Upper lobe of left lung (tissue), 6 donors: ENCODE measurements around the gene C1QTNF5. TPM values are rescaled to one million over a fixed set of nuclear protein-coding genes. Genes with fewer than 3 reads are reported as not detected.

Source experiments
- ATAC-seq, 2 donors: fragments of 200-7000 bp; cut with Tn5 transposase; one replicate each; pipeline ENCODE4 v1.9.1; 2022; ENCODE audit warnings: mild to moderate bottlenecking in 2 of 2, moderate library complexity in 2 of 2; ENCODE audit not compliant: low FRiP score in 2 of 2
- DNase-seq, 2 donors: peaks; one replicate each; pipeline ENCODE4 v3.0.0-alpha.2; 2019 to 2020
- H3K27ac ChIP-seq, 4 donors: fragments of 200-600 bp; sonication (generic); one replicate each; pipeline ENCODE4 v1.5.1; 2016 to 2019
- H3K27me3 ChIP-seq, 4 donors: fragments of 200-600 bp; sonication (generic); one replicate each; pipeline ENCODE4 v1.5.1; 2017 to 2019
- H3K36me3 ChIP-seq, 4 donors: fragments of 200-600 bp; sonication (generic); one replicate each; pipeline ENCODE4 v1.5.1; 2016 to 2019
- H3K4me1 ChIP-seq, 4 donors: fragments of 200-600 bp; sonication (generic); one replicate each; pipeline ENCODE4 v1.5.1; 2018 to 2019
- H3K4me3 ChIP-seq, 4 donors: fragments of 200-600 bp; sonication (generic); one replicate each; pipeline ENCODE4 v1.5.1; 2017 to 2019; ENCODE audit warnings: mild to moderate bottlenecking in 2 of 4, moderate library complexity in 1 of 4
- H3K9me3 ChIP-seq, 4 donors: fragments of 200-600 bp; sonication (generic); one replicate each; pipeline ENCODE4 v1.5.1; 2018 to 2019
- CTCF ChIP-seq, 6 experiments: fragments of 450-650 bp in 4 of 6; fragments of 200-600 bp in 2 of 6; sonication (generic) in 2 of 6; IDR thresholded peaks; one replicate each; pipeline ENCODE4 v1.5.1; 2016 to 2019; ENCODE audit warnings: antibody characterized with exemption in 6 of 6
- EP300 ChIP-seq, 4 donors: sonication (generic); formaldehyde crosslinking; IDR thresholded peaks; one replicate each; pipeline ENCODE4 v1.5.1; 2017; ENCODE audit warnings: antibody characterized with exemption in 4 of 4, control low read depth in 2 of 4
- POLR2A ChIP-seq, 4 donors: fragments of 450-650 bp; IDR thresholded peaks; one replicate each; pipeline ENCODE4 v1.5.1; 2016 to 2017; ENCODE audit warnings: antibody characterized with exemption in 4 of 4, mild to moderate bottlenecking in 2 of 4
- POLR2AphosphoS5 ChIP-seq, 2 donors: sonication (generic); formaldehyde crosslinking; IDR thresholded peaks; one replicate each; pipeline ENCODE4 v1.5.1; 2017; ENCODE audit warnings: antibody characterized with exemption in 2 of 2
- WGBS, 2 donors: methylation state at CpG; one replicate each; pipeline ENCODE4 v1.1.5; 2017 to 2018; 5-methylcytosine and 5-hydroxymethylcytosine counted together
- total RNA-seq, 6 donors: library from RNA; depleted of rRNA in 4 of 6; stranded (reverse); fragments of >200 nt in 4 of 6; gene quantifications; one replicate each; pipeline versions ENCODE4 v1.1.0 to v1.2.1, GENCODE V29; 2016 to 2021
- donor health status: DM: no; HTN: no; CAD: no; lungs with moderate emphysema.
- donor health status: DM: no; HTN: yes; CAD: no; lungs with severe emphysema.

Gene C1QTNF5
- total RNA-seq, 6 donors from 2014 or later: 10.5 to 57.2 (median 26.4) TPM

GRCh38 chr11:119338318-119338890 lies 2.3 kb downstream of the C1QTNF5 start:
- no peak for TF ChIP-seq POLR2A (IDR thresholded peaks at IDR 0.05)
- TF ChIP-seq CTCF (IDR thresholded peaks at IDR 0.05): peak; percentile 67 to 79 (median 74)
- Histone ChIP-seq H3K27ac (peak overlapping the region; percentile 91 to 96 (median 92)), H3K27me3 (peaks cover 0 to 17% (median 8%) of the 10 kb centered on the region in 4 donors), H3K36me3 (peaks cover 0 to 6% (median 1%) of the 10 kb centered on the region in 4 donors), H3K4me1 (peaks cover 49 to 70% (median 58%) of the 10 kb centered on the region in 4 donors), H3K9me3 (no peaks in the 10 kb centered on the region), H3K4me3 (peak overlapping the region in 3 of 4 donors; percentile 8 to 65 (median 45))
- ATAC-seq: peak; percentile 56 to 60
- 15 to 17% methylated on average over 14 to 17 of the region's 17 CpGs for WGBS, 2 donors
- DNase-seq: peak in 1 of 2 donors; percentile 77

GRCh38 chr11:119337581-119338317 lies 2.9 kb downstream of the C1QTNF5 start:
- DNase-seq (peak in 1 of 2 donors; percentile 61), ATAC-seq (no peak)
- Histone ChIP-seq H3K4me1 (peaks cover 49 to 77% (median 58%) of the 10 kb centered on the region in 4 donors), H3K9me3 (no peaks in the 10 kb centered on the region), H3K4me3 (no peak overlapping the region), H3K27ac (peak overlapping the region in 3 of 4 donors; percentile 18 to 96 (median 91)), H3K27me3 (peaks cover 0 to 17% (median 8%) of the 10 kb centered on the region in 4 donors), H3K36me3 (peaks cover 0 to 6% (median 1%) of the 10 kb centered on the region in 4 donors)
- 51 to 57% methylated on average over 2 to 9 of the region's 9 CpGs for WGBS, 2 donors
- TF ChIP-seq POLR2AphosphoS5 (IDR thresholded peaks at IDR 0.05) (peak in 1 of 2 donors; percentile 23), EP300 (IDR thresholded peaks at IDR 0.05) (no peak), CTCF (IDR thresholded peaks at IDR 0.05) (no peak)

- TF ChIP-seq POLR2AphosphoS5 (IDR thresholded peaks at IDR 0.05) (no peak), EP300 (IDR thresholded peaks at IDR 0.05) (no peak), POLR2A (IDR thresholded peaks at IDR 0.05) (no peak), CTCF (IDR thresholded peaks at IDR 0.05) (no peak)
- Histone ChIP-seq H3K36me3 (peaks cover 0 to 6% (median 1%) of the 10 kb centered on the region in 4 donors), H3K4me1 (peaks cover 49 to 78% (median 55%) of the 10 kb centered on the region in 4 donors), H3K9me3 (no peaks in the 10 kb centered on the region), H3K27ac (peak overlapping the region in 1 of 4 donors; percentile 91), H3K4me3 (no peak overlapping the region), H3K27me3 (peaks cover 0 to 17% (median 8%) of the 10 kb centered on the region in 4 donors)
- no peak for ATAC-seq
- DNase-seq: no peak
- WGBS, 2 donors: 85 to 87% methylated on average over 9 of the region's 9 CpGs
Observed at GRCh38 chr11:119336744-119337469, 3.8 kb downstream of the C1QTNF5 start.

- H3K4me3 ChIP-seq: peak overlapping the region in 1 of 4 donors; percentile 83
Observed at GRCh38 chr11:119335655-119336543, 4.8 kb downstream of the C1QTNF5 start.

More at GRCh38 chr11:119335655-119336543, 4.8 kb downstream of the C1QTNF5 start:
- Histone ChIP-seq H3K27ac (no peak overlapping the region), H3K9me3 (no peaks in the 10 kb centered on the region), H3K4me1 (peaks cover 40 to 70% (median 45%) of the 10 kb centered on the region in 4 donors), H3K36me3 (peaks cover 0 to 6% (median 1%) of the 10 kb centered on the region in 4 donors), H3K27me3 (peaks cover 0 to 17% (median 8%) of the 10 kb centered on the region in 4 donors)
- 82 to 87% methylated on average over 27 to 30 of the region's 30 CpGs for WGBS, 2 donors
- ATAC-seq (no peak), DNase-seq (peak in 1 of 2 donors; percentile 62)
- no peak for TF ChIP-seq CTCF (IDR thresholded peaks at IDR 0.05)
- TF ChIP-seq POLR2AphosphoS5 (IDR thresholded peaks at IDR 0.05): no peak
